CD14-positive monocyte (primary cell): Measurements from ENCODE around the gene ENDOV. TPM values are rescaled to one million over a fixed set of nuclear protein-coding genes. Genes with fewer than 3 reads are reported as not detected.

ENCODE experiments used
- DNase-seq, 3 donors: peaks; one replicate each; pipeline ENCODE4 v3.0.0-alpha.2; 2011 to 2022
- H2AFZ ChIP-seq: 2 replicates; pipeline ENCODE4 v1.6.0; 2012; ENCODE audit warnings: mild to moderate bottlenecking, low read depth, low read length, inconsistent platforms; ENCODE audit not compliant: insufficient read depth, poor library complexity, severe bottlenecking
- H3K27ac ChIP-seq, 2 donors: 1 replicate in 1 of 2; 2 replicates in 1 of 2; pipeline ENCODE4 v1.5.1; 2012 to 2013; ENCODE audit warnings: low read length in 2 of 2, control low read depth in 1 of 2, inconsistent platforms in 1 of 2, low read depth in 1 of 2, mild to moderate bottlenecking in 1 of 2
- H3K27me3 ChIP-seq, 2 donors: one replicate each; pipeline versions ENCODE4 v1.6.0 to v1.6.1; 2011 to 2013; ENCODE audit warnings: low read length in 2 of 2; ENCODE audit not compliant: control insufficient read depth in 2 of 2, insufficient read depth in 2 of 2
- H3K36me3 ChIP-seq, 2 donors: replicated peaks in 1 of 2; 1 replicate in 1 of 2; 2 replicates in 1 of 2; pipeline versions ENCODE4 v1.5.1 to v1.6.1; 2012 to 2013; ENCODE audit warnings: low read length in 2 of 2, control low read depth in 1 of 2, inconsistent platforms in 1 of 2, mild to moderate bottlenecking in 1 of 2; ENCODE audit not compliant: insufficient read depth in 2 of 2, control insufficient read depth in 1 of 2
- H3K4me1 ChIP-seq, 2 donors: 1 replicate in 1 of 2; 2 replicates in 1 of 2; pipeline versions ENCODE4 v1.5.1 to v1.6.1; 2012 to 2013; ENCODE audit warnings: low read length in 2 of 2, control low read depth in 1 of 2, inconsistent platforms in 1 of 2, mild to moderate bottlenecking in 1 of 2, moderate library complexity in 1 of 2; ENCODE audit not compliant: insufficient read depth in 2 of 2, control insufficient read depth in 1 of 2
- H3K4me2 ChIP-seq: replicated peaks from 2 replicates; pipeline ENCODE3; 2012; ENCODE audit warnings: low read length, moderate library complexity, mild to moderate bottlenecking; ENCODE audit not compliant: poor library complexity, severe bottlenecking; ENCODE audit errors: extremely low read depth
- H3K4me3 ChIP-seq, 3 experiments: fragments of 200-600 bp in 1 of 3; sonication (generic) in 1 of 3; replicated peaks in 1 of 3; 1 replicate in 2 of 3; 2 replicates in 1 of 3; pipeline ENCODE4 v1.5.1; 2011 to 2013; ENCODE audit warnings: low read length in 3 of 3, mild to moderate bottlenecking in 3 of 3, control low read depth in 2 of 3, low read depth in 2 of 3, inconsistent platforms in 1 of 3, moderate library complexity in 1 of 3
- H3K79me2 ChIP-seq: 2 replicates; pipeline ENCODE4 v1.6.0; 2012; ENCODE audit warnings: mild to moderate bottlenecking, control low read depth, inconsistent platforms, low read length, moderate library complexity; ENCODE audit not compliant: insufficient read depth
- H3K9ac ChIP-seq: 2 replicates; pipeline ENCODE4 v1.6.0; 2017; ENCODE audit warnings: low read length, mild to moderate bottlenecking; ENCODE audit not compliant: insufficient read depth, poor library complexity, severe bottlenecking
- H3K9me3 ChIP-seq, 2 donors: replicated peaks in 1 of 2; 1 replicate in 1 of 2; 2 replicates in 1 of 2; pipeline versions ENCODE4 v1.5.1 to v1.6.1; 2012 to 2013; ENCODE audit warnings: low read length in 2 of 2, control low read depth in 1 of 2; ENCODE audit not compliant: control insufficient read depth in 1 of 2, insufficient read depth in 1 of 2
- H4K20me1 ChIP-seq: 2 replicates; pipeline ENCODE4 v1.6.0; 2012; ENCODE audit warnings: mild to moderate bottlenecking, low read length, control low read depth, moderate library complexity; ENCODE audit not compliant: insufficient read depth
- H3K27ac Mint-ChIP-seq, 7 donors: one replicate each; pipeline ENCODE4 v1.8.0; 2020; ENCODE audit warnings: mild to moderate bottlenecking in 7 of 7, mixed read lengths in 7 of 7, moderate library complexity in 6 of 7, inconsistent platforms in 2 of 7
- H3K27me3 Mint-ChIP-seq, 3 donors: one replicate each; pipeline ENCODE4 v1.8.0; 2021 to 2022; ENCODE audit warnings: low read depth in 3 of 3, mild to moderate bottlenecking in 3 of 3, mixed read lengths in 3 of 3, moderate library complexity in 3 of 3, inconsistent platforms in 1 of 3
- H3K36me3 Mint-ChIP-seq, 2 donors: one replicate each; pipeline ENCODE4 v1.8.0; 2020; ENCODE audit warnings: mixed read lengths in 2 of 2, inconsistent platforms in 1 of 2, mild to moderate bottlenecking in 1 of 2
- H3K4me1 Mint-ChIP-seq: one replicate; pipeline ENCODE4 v1.8.0; 2020; ENCODE audit warnings: mild to moderate bottlenecking, mixed read lengths
- H3K4me3 Mint-ChIP-seq, 2 donors: one replicate each; pipeline ENCODE4 v1.8.0; 2020; ENCODE audit warnings: mild to moderate bottlenecking in 2 of 2, mixed read lengths in 2 of 2, moderate library complexity in 1 of 2
- H3K9me3 Mint-ChIP-seq, 7 donors: one replicate each; pipeline ENCODE4 v1.8.0; 2020 to 2022; ENCODE audit warnings: mixed read lengths in 7 of 7, mild to moderate bottlenecking in 6 of 7, moderate library complexity in 6 of 7, inconsistent platforms in 2 of 7
- CTCF ChIP-seq: fragments of 200-600 bp; IDR thresholded peaks from one replicate; pipeline ENCODE4 v1.8.0; 2022; ENCODE audit warnings: antibody characterized with exemption, mild to moderate bottlenecking
- WGBS: methylation state at CpG from one replicate; pipeline ENCODE4 v1.1.5; 2013; ENCODE audit warnings: missing lambda C conversion rate; ENCODE audit not compliant: insufficient coverage; 5-methylcytosine and 5-hydroxymethylcytosine counted together
- intact Hi-C, 2 donors: fragments of 100-400 bp; cut with micrococcal nuclease; formaldehyde crosslinking; loops; one replicate each; pipeline versions ENCODE4 v1.15.0 to v1.15.1; 2023
- polyA plus RNA-seq, 3 donors: library from polyadenylated mRNA; depleted of rRNA in 1 of 3; unstranded in 2 of 3; stranded (reverse) in 1 of 3; fragments of 300-500 nt in 2 of 3; fragments of >200 nt in 1 of 3; fragmentation: Illumina TruSeq in 2 of 3; gene quantifications; 1 replicate in 2 of 3; 2 replicates in 1 of 3; pipeline ENCODE4 v1.2.3, GENCODE V29; 2012 to 2021

Gene ENDOV
- polyA plus RNA-seq, 3 donors, result 10.4 to 15.7 (median 13.3) TPM

GRCh38 chr17:80382446-80382845, 32.5 kb upstream of the ENDOV start:
- WGBS, result 100% methylated on average over 1 of the region's 3 CpGs
- H3K27ac ChIP-seq, result no peak overlapping the region
- H3K36me3 ChIP-seq, result peaks cover 100% of the 10 kb centered on the region in 2 donors
- no peaks in the 10 kb centered on the region for H3K9me3 ChIP-seq
- no peaks in the 10 kb centered on the region for H3K4me1 ChIP-seq
- H3K27me3 Mint-ChIP-seq, result peaks cover 0 to 2% (median 0%) of the 10 kb centered on the region in 3 donors
- H3K4me3 Mint-ChIP-seq, result no peak overlapping the region
- TF ChIP-seq CTCF, result no peak
- no peak overlapping the region for H2AFZ ChIP-seq
- H3K9me3 Mint-ChIP-seq, result no peaks in the 10 kb centered on the region
- H3K4me1 Mint-ChIP-seq, result no peaks in the 10 kb centered on the region
- no peak overlapping the region for H3K9ac ChIP-seq
- H3K27ac Mint-ChIP-seq, result peak overlapping the region in 2 of 7 donors; percentile 19 to 44
- no peaks in the 10 kb centered on the region for H3K27me3 ChIP-seq
- H4K20me1 ChIP-seq, result peaks cover 87% of the 10 kb centered on the region
- H3K36me3 Mint-ChIP-seq, result peaks cover 97 to 100% of the 10 kb centered on the region in 2 donors
- intact Hi-C loops, result no loop called here
- DNase-seq, result no peak
- no peak overlapping the region for H3K4me3 ChIP-seq
- no peaks in the 10 kb centered on the region for H3K79me2 ChIP-seq
- no peak overlapping the region for H3K4me2 ChIP-seq

- H3K27me3 ChIP-seq, result no peaks in the 10 kb centered on the region
- peaks cover 0 to 2% (median 0%) of the 10 kb centered on the region in 7 donors for H3K9me3 Mint-ChIP-seq
- H2AFZ ChIP-seq, result no peak overlapping the region
- WGBS, result 96% methylated on average over 7 of the region's 8 CpGs
- no peak for TF ChIP-seq CTCF
- H3K4me3 Mint-ChIP-seq, result no peak overlapping the region
- H3K4me2 ChIP-seq, result no peak overlapping the region
- H3K27me3 Mint-ChIP-seq, result peaks cover 0 to 2% (median 0%) of the 10 kb centered on the region in 3 donors
- H3K4me1 Mint-ChIP-seq, result no peaks in the 10 kb centered on the region
- H3K36me3 ChIP-seq, result peaks cover 99 to 100% of the 10 kb centered on the region in 2 donors
- H3K27ac ChIP-seq, result no peak overlapping the region
- intact Hi-C loops, result no loop called here
- no peak overlapping the region for H3K9ac ChIP-seq
- peaks cover 87% of the 10 kb centered on the region for H4K20me1 ChIP-seq
- H3K4me1 ChIP-seq, result no peaks in the 10 kb centered on the region
- peak overlapping the region in 1 of 7 donors; percentile 37 for H3K27ac Mint-ChIP-seq
- peaks cover 97 to 100% of the 10 kb centered on the region in 2 donors for H3K36me3 Mint-ChIP-seq
- no peak for DNase-seq
- H3K9me3 ChIP-seq, result no peaks in the 10 kb centered on the region
- no peaks in the 10 kb centered on the region for H3K79me2 ChIP-seq
- no peak overlapping the region for H3K4me3 ChIP-seq
These were observed 32.0 kb upstream of the ENDOV start for GRCh38 chr17:80382956-80383355.
